Aorta (tissue), 5 donors: ENCODE results near the gene TPM4. TPM values are rescaled to one million over a fixed set of nuclear protein-coding genes. Genes with fewer than 3 reads are reported as not detected.
A peak's percentile ranks its signal among the peaks of the same experiment; 100 is the strongest.

Experiments
- ATAC-seq: fragments of 200-7000 bp; cut with Tn5 transposase; one replicate; pipeline ENCODE4 v1.9.1; 2022; ENCODE audit warnings: moderate library complexity; ENCODE audit not compliant: low FRiP score
- DNase-seq, 2 donors: peaks; one replicate each; pipeline ENCODE4 v3.0.0-alpha.2; 2020
- H3K27ac ChIP-seq, 2 donors: one replicate each; pipeline ENCODE4 v1.5.1; 2013; ENCODE audit warnings: low read length in 2 of 2, mild to moderate bottlenecking in 2 of 2, moderate library complexity in 2 of 2, control low read depth in 1 of 2, inconsistent platforms in 1 of 2, low read depth in 1 of 2
- H3K27me3 ChIP-seq, 2 donors: one replicate each; pipeline ENCODE4 v1.6.1; 2013; ENCODE audit warnings: control low read depth in 1 of 2, low read length in 1 of 2, mild to moderate bottlenecking in 1 of 2, moderate library complexity in 1 of 2; ENCODE audit not compliant: insufficient read depth in 2 of 2, control insufficient read depth in 1 of 2
- H3K36me3 ChIP-seq, 2 donors: one replicate each; pipeline ENCODE4 v1.6.1; 2013; ENCODE audit warnings: control low read depth in 1 of 2, low read length in 1 of 2, mild to moderate bottlenecking in 1 of 2; ENCODE audit not compliant: insufficient read depth in 2 of 2, control insufficient read depth in 1 of 2
- H3K4me1 ChIP-seq, 2 donors: one replicate each; pipeline ENCODE4 v1.6.1; 2013; ENCODE audit warnings: low read length in 2 of 2, control low read depth in 1 of 2, mild to moderate bottlenecking in 1 of 2, moderate library complexity in 1 of 2; ENCODE audit not compliant: insufficient read depth in 2 of 2, control insufficient read depth in 1 of 2
- H3K4me3 ChIP-seq, 2 donors: one replicate each; pipeline ENCODE4 v1.5.1; 2013; ENCODE audit warnings: low read length in 2 of 2, control low read depth in 1 of 2, mild to moderate bottlenecking in 1 of 2
- H3K9me3 ChIP-seq: one replicate; pipeline ENCODE4 v1.6.1; 2013; ENCODE audit warnings: mild to moderate bottlenecking, low read length; ENCODE audit not compliant: control insufficient read depth
- WGBS, 2 donors: extraction: QIAGEN DNeasy Blood & Tissue Kit; methylation state at CpG; one replicate each; pipeline ENCODE4 v1.1.7; 2013; 5-methylcytosine and 5-hydroxymethylcytosine counted together
- intact Hi-C, 2 donors: fragments of 100-400 bp; cut with DNase I; formaldehyde crosslinking; loops; one replicate each; pipeline versions ENCODE4 v1.14.2 to v1.15.0; 2022
- polyA plus RNA-seq, 2 donors: library from polyadenylated mRNA; stranded (reverse); fragments of 200-250 nt; gene quantifications; one replicate each; pipeline ENCODE4 v1.2.3, GENCODE V29; 2013
- total RNA-seq, 2 donors: library from RNA; stranded (reverse); fragmentation: NEBNext Ultra II Directional; extraction: Animal tissue kit (Norgen Biotek cat#: 25700); gene quantifications; one replicate each; pipeline ENCODE4 v1.2.1, GENCODE V29; 2021
- donor health status: healthy with polysubstance abuse.
- donor health status: Bipolar disorder and iron deficiency.
- donor health status: DM: no; HTN: no; CAD: no.
- donor health status: DM: no; HTN: no; CAD: no.
- donor health status: DM: yes; HTN: yes; CAD: no.

Gene TPM4
- total and polyA plus RNA-seq, 4 donors: 695 to 1,409 (median 869) TPM

- Histone ChIP-seq H3K27me3 (no peaks in the 10 kb centered on the region), H3K27ac (no peak overlapping the region), H3K4me1 (no peaks in the 10 kb centered on the region), H3K36me3 (no peaks in the 10 kb centered on the region), H3K9me3 (no peaks in the 10 kb centered on the region), H3K4me3 (no peak overlapping the region)
- ATAC-seq (no peak), DNase-seq (no peak)
- 68 to 87% methylated on average over 2 of the region's 2 CpGs for WGBS, 2 donors
- intact Hi-C loops: no loop called here
Observed at GRCh38 chr19:16033721-16034120, 42.6 kb upstream of the TPM4 start.

- DNase-seq: peak in 1 of 2 donors; percentile 63
- no peaks in the 10 kb centered on the region for H3K27me3 ChIP-seq
- WGBS, 2 donors: 87 to 89% methylated on average over 7 of the region's 7 CpGs
- H3K36me3 ChIP-seq: no peaks in the 10 kb centered on the region
- intact Hi-C loops: no loop called here
- H3K9me3 ChIP-seq: no peaks in the 10 kb centered on the region
- no peak overlapping the region for H3K27ac ChIP-seq
- no peaks in the 10 kb centered on the region for H3K4me1 ChIP-seq
- no peak for ATAC-seq
- H3K4me3 ChIP-seq: no peak overlapping the region
Observed at GRCh38 chr19:16034180-16034579, 42.1 kb upstream of the TPM4 start.

GRCh38 chr19:16034958-16035560 is 41.2 kb upstream of the TPM4 start:
- H3K4me3 ChIP-seq: no peak overlapping the region
- no peak overlapping the region for H3K27ac ChIP-seq
- ATAC-seq (no peak), DNase-seq (peak in 1 of 2 donors; percentile 62)
- WGBS, 2 donors: 78 to 79% methylated on average over 17 of the region's 17 CpGs
- no peaks in the 10 kb centered on the region for H3K27me3 ChIP-seq
- no peaks in the 10 kb centered on the region for H3K4me1 ChIP-seq
- H3K36me3 ChIP-seq: no peaks in the 10 kb centered on the region
- intact Hi-C loops: no loop called here
- no peaks in the 10 kb centered on the region for H3K9me3 ChIP-seq

- ATAC-seq (no peak), DNase-seq (peak in 1 of 2 donors; percentile 70)
- no peaks in the 10 kb centered on the region for H3K4me1 ChIP-seq
Observed at GRCh38 chr19:16035601-16036297, 40.5 kb upstream of the TPM4 start.

GRCh38 chr19:16036397-16036925 is 39.8 kb upstream of the TPM4 start:
- DNase-seq (no peak), ATAC-seq (no peak)
- Histone ChIP-seq H3K4me3 (no peak overlapping the region), H3K27me3 (no peaks in the 10 kb centered on the region), H3K36me3 (no peaks in the 10 kb centered on the region), H3K27ac (no peak overlapping the region), H3K4me1 (no peaks in the 10 kb centered on the region), H3K9me3 (no peaks in the 10 kb centered on the region)
- intact Hi-C loops: no loop called here
- 88 to 89% methylated on average over 10 of the region's 10 CpGs for WGBS, 2 donors

More at GRCh38 chr19:16035601-16036297, 40.5 kb upstream of the TPM4 start:
- no peaks in the 10 kb centered on the region for H3K36me3 ChIP-seq
- WGBS, 2 donors: 86 to 88% methylated on average over 28 of the region's 28 CpGs
- H3K9me3 ChIP-seq: no peaks in the 10 kb centered on the region
- H3K27me3 ChIP-seq: no peaks in the 10 kb centered on the region
- no peak overlapping the region for H3K4me3 ChIP-seq
- intact Hi-C loops: no loop called here
- H3K27ac ChIP-seq: no peak overlapping the region

GRCh38 chr19:16036941-16037340 is 39.4 kb upstream of the TPM4 start:
- Histone ChIP-seq H3K27ac (no peak overlapping the region), H3K4me3 (no peak overlapping the region), H3K36me3 (no peaks in the 10 kb centered on the region), H3K4me1 (no peaks in the 10 kb centered on the region), H3K27me3 (no peaks in the 10 kb centered on the region), H3K9me3 (no peaks in the 10 kb centered on the region)
- DNase-seq (no peak), ATAC-seq (no peak)
- 79 to 85% methylated on average over 11 of the region's 11 CpGs for WGBS, 2 donors
- intact Hi-C loops: no loop called here

GRCh38 chr19:16037424-16038195 is 38.7 kb upstream of the TPM4 start:
- H3K9me3 ChIP-seq: no peaks in the 10 kb centered on the region
- no peak overlapping the region for H3K4me3 ChIP-seq
- ATAC-seq: no peak

GRCh38 chr19:16038196-16038695 is 38.0 kb upstream of the TPM4 start:
- intact Hi-C loops: no loop called here
- H3K9me3 ChIP-seq: no peaks in the 10 kb centered on the region
- WGBS, 2 donors: 85 to 88% methylated on average over 5 of the region's 5 CpGs
- no peak for DNase-seq
- no peak overlapping the region for H3K27ac ChIP-seq
- no peaks in the 10 kb centered on the region for H3K36me3 ChIP-seq
- H3K27me3 ChIP-seq: no peaks in the 10 kb centered on the region
- H3K4me3 ChIP-seq: no peak overlapping the region
- no peaks in the 10 kb centered on the region for H3K4me1 ChIP-seq
- no peak for ATAC-seq

More at GRCh38 chr19:16037424-16038195, 38.7 kb upstream of the TPM4 start:
- intact Hi-C loops: no loop called here
- Histone ChIP-seq H3K36me3 (no peaks in the 10 kb centered on the region), H3K27ac (no peak overlapping the region), H3K27me3 (no peaks in the 10 kb centered on the region), H3K4me1 (no peaks in the 10 kb centered on the region)
- DNase-seq: no peak
- 74 to 77% methylated on average over 17 of the region's 17 CpGs for WGBS, 2 donors
